GM12878 (cell line): Measurements from ENCODE around the gene NBPF3. TPM values are rescaled to one million over a fixed set of nuclear protein-coding genes. Genes with fewer than 3 reads are reported as not detected.
"Not testable (repeated sequence)": the region's sequence is repeated elsewhere in the genome, so short reads cannot be mapped to it uniquely, and the experiment has no call there.

ENCODE experiments used
- ATAC-seq: fragments of 200-7000 bp; cut with Tn5 transposase; 3 replicates; pipeline ENCODE4 v1.9.1; 2020; ENCODE audit warnings: mild to moderate bottlenecking, moderate library complexity
- BruUV-seq: library from RNA; stranded (reverse); fragments of 400-500 nt; replicated peaks from 2 replicates; lab custom pipeline; 2021; lab: Mats Ljungman, UMichigan
- CTCF ChIA-PET: fragments of 300-600 bp; sonication (Branson Sonifier 250); formaldehyde crosslinking; extraction: SDS; loops from one replicate; lab custom pipeline; 2021; ENCODE audit warnings: inconsistent platforms; lab: Yijun Ruan, JAX
- POLR2A ChIA-PET: fragments of 350-600 bp; formaldehyde crosslinking; extraction: SDS; loops from one replicate; lab custom pipeline; 2021; ENCODE audit warnings: inconsistent platforms; lab: Charles Lee
- RAD21 ChIA-PET: fragments of 300-600 bp; sonication (Branson Sonifier 250); formaldehyde crosslinking; loops from one replicate; lab custom pipeline; 2023; ENCODE audit warnings: antibody characterized with exemption; ENCODE audit not compliant: unreplicated experiment; lab: Charles Lee
- SMC1A ChIA-PET: fragments of 300-600 bp; sonication (Branson Sonifier 250); formaldehyde crosslinking; loops from one replicate; lab custom pipeline; 2023; ENCODE audit not compliant: unreplicated experiment, uncharacterized antibody; lab: Charles Lee
- DNase-seq: peaks from one replicate; pipeline ENCODE4 v3.0.0-alpha.2; 2011; ENCODE audit warnings: low read depth, low spot score
- FAIRE-seq: peaks from 3 replicates; lab custom pipeline; 2011; peaks lifted over from hg19 to GRCh38; lab: Jason Lieb, UNC
- H2AFZ ChIP-seq: 2 replicates; pipeline ENCODE4 v1.6.0; 2011; ENCODE audit warnings: low read depth, low read length, control low read depth; ENCODE audit not compliant: control insufficient read depth
- H3K27ac ChIP-seq: 2 replicates; pipeline ENCODE4 v1.5.1; 2011; ENCODE audit warnings: control low read depth; ENCODE audit not compliant: control insufficient read depth, insufficient read depth
- H3K27me3 ChIP-seq, 2 experiments: replicated peaks in 1 of 2; 2 replicates each; pipeline versions ENCODE4 v1.6.0 to v1.6.1; 2011; ENCODE audit warnings: low read length in 1 of 2; ENCODE audit not compliant: control insufficient read depth in 2 of 2, insufficient read depth in 2 of 2
- H3K36me3 ChIP-seq, 2 experiments: 2 replicates each; pipeline ENCODE4 v1.5.1; 2011; ENCODE audit warnings: low read length in 1 of 2; ENCODE audit not compliant: control insufficient read depth in 2 of 2, insufficient read depth in 2 of 2
- H3K4me1 ChIP-seq: 2 replicates; pipeline ENCODE4 v1.6.1; 2011; ENCODE audit warnings: mild to moderate bottlenecking, low read length, moderate library complexity, mixed read lengths; ENCODE audit not compliant: control insufficient read depth, insufficient read depth
- H3K4me2 ChIP-seq: 2 replicates; pipeline ENCODE4 v1.6.0; 2011; ENCODE audit warnings: control low read depth; ENCODE audit not compliant: control insufficient read depth, insufficient read depth
- H3K4me3 ChIP-seq: fragments of 200-600 bp; sonication (generic); 2 replicates; pipeline ENCODE4 v1.5.1; 2016
- H3K79me2 ChIP-seq: 2 replicates; pipeline ENCODE4 v1.6.0; 2011; ENCODE audit warnings: low read length; ENCODE audit not compliant: control insufficient read depth, insufficient read depth
- H3K9ac ChIP-seq: 2 replicates; pipeline ENCODE4 v1.8.0; 2011; ENCODE audit warnings: low read length, control low read depth, mixed read lengths; ENCODE audit not compliant: control insufficient read depth, insufficient read depth
- H3K9me3 ChIP-seq: replicated peaks from 3 replicates; pipeline ENCODE4 v1.5.1; 2011; ENCODE audit warnings: mild to moderate bottlenecking, low read length; ENCODE audit not compliant: control insufficient read depth, insufficient read depth
- H4K20me1 ChIP-seq: 2 replicates; pipeline ENCODE4 v1.6.0; 2011; ENCODE audit not compliant: control insufficient read depth, insufficient read depth
- HDAC6 ChIP-seq: fragments of 200-600 bp; sonication (generic); IDR thresholded peaks from one replicate; pipeline ENCODE4 v1.8.0; 2017; ENCODE audit warnings: antibody characterized with exemption; ENCODE audit not compliant: unreplicated experiment
- JUNB ChIP-seq: IDR thresholded peaks from 2 replicates; pipeline ENCODE4 v1.6.1; 2016; ENCODE audit warnings: antibody characterized with exemption, mild to moderate bottlenecking
- USF2 ChIP-seq: IDR thresholded peaks from 2 replicates; pipeline ENCODE4 v1.6.1; 2011; ENCODE audit warnings: low read depth, low read length, improper control_type of control experiment, borderline replicate concordance
- WRNIP1 ChIP-seq: IDR thresholded peaks from 2 replicates; pipeline ENCODE4 v1.6.1; 2011; ENCODE audit warnings: low read depth, low read length, improper control_type of control experiment, borderline replicate concordance
- ZBED1 ChIP-seq: IDR thresholded peaks from 2 replicates; pipeline ENCODE4 v1.6.1; 2016; ENCODE audit warnings: borderline replicate concordance
- WGBS: methylation state at CpG from one replicate; pipeline ENCODE4 v1.1.6; 2016; ENCODE audit warnings: low lambda C conversion rate; ENCODE audit not compliant: insufficient replicate concordance, insufficient coverage; ENCODE audit errors: missing lambda C conversion rate; 5-methylcytosine and 5-hydroxymethylcytosine counted together
- in situ Hi-C: fragments of 300-500 bp; cut with MboI; formaldehyde crosslinking; loops from 9 replicates; pipeline ENCODE4 v1.14.3; 2018; ENCODE audit warnings: mixed read lengths
- intact Hi-C: fragments of 100-400 bp; cut with micrococcal nuclease; formaldehyde crosslinking; loops from one replicate; pipeline ENCODE4 v1.14.2; 2022; ENCODE audit not compliant: unreplicated experiment
- polyA plus RNA-seq, 11 experiments: library from polyadenylated mRNA; depleted of rRNA in 4 of 11; unstranded in 6 of 11; stranded (reverse) in 5 of 11; fragments of >200 nt; fragmentation: Nextera tagmentation in 4 of 11; fragmentation: Illumina TruSeq in 1 of 11; extraction: Ambion mirVana in 4 of 11; extraction: Trizol in 1 of 11; gene quantifications; 1 replicate in 1 of 11; 2 replicates in 10 of 11; pipeline versions ENCODE4 v1.2.1 to v1.2.3, GENCODE V29; 2011 to 2016; ENCODE audit warnings: inconsistent platforms in 2 of 11, missing spikeins in 2 of 11, low read depth in 1 of 11
- total RNA-seq, 4 experiments: library from RNA; depleted of rRNA in 3 of 4; stranded (reverse); fragments of >200 nt in 3 of 4; fragmentation: Illumina TruSeq in 1 of 4; extraction: Trizol in 1 of 4; gene quantifications; 2 replicates each; pipeline versions ENCODE4 v1.2.1 to v1.2.3, GENCODE V29; 2013 to 2021

The NBPF3 gene
- total and polyA plus RNA-seq, 10 of the 15 experiments (the other 5 are each of a cell fraction or from before 2014, with no cell fraction given): 0.56 to 4.4 (median 2.7) TPM

DNA sequence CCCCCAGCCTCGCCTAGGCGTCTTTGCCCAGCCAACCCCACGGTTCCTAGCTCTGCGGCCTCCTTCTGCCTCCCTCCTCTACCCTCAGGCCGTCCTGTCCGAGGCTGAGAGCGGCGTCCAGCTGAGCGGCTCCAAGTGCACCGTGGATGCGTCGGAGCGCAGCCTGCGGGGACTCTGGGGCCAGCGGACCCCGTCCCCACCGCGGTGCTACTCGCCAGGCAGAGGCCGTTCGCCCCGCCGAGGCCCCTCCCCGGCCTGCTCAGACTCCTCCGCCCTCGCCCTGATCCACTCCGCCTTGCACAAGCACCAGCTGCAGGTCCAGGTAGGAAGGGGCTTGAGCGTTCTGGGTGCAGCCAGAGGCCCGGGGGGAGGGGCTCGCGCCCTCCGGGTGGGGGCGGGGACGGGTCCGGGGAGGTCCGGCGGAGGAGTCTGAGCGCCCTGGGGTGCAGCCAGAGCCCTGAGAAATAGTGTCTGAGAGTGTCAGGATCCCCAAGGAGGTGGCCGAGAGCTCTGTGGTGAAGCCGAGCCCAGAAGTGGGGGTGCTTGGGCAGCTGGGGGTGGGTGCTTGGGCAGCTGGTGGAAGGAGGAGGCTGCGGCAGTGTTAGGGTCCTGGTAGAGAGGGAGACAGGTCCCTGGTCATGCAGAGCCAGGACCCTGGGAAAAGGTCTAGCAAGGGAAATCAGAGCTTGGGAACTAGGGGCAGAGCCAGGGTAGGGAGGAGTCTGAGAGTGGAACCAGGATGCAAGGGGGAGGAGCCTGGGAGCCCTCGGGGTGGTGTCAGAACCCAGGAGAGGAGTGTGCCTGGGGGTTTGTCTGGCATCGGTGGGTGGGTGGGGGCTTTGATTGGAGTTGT lies 3.2 kb upstream of the NBPF3 start:
- intact Hi-C loops (no loop called here), in situ Hi-C loops (no loop called here)
- RAD21 ChIA-PET: no interaction called here
- H3K27ac ChIP-seq: no peak overlapping the region
- H3K9me3 ChIP-seq: no peaks in the 10 kb centered on the region
- CTCF ChIA-PET: no interaction called here
- H3K36me3 ChIP-seq: no peaks in the 10 kb centered on the region
- TF ChIP-seq ZBED1 (no peak), USF2 (no peak), WRNIP1 (no peak)
- SMC1A ChIA-PET: no interaction called here
- H3K4me3 ChIP-seq: no peak overlapping the region
- no peak for FAIRE-seq
- no peak overlapping the region for H3K4me2 ChIP-seq
- H2AFZ ChIP-seq: no peak overlapping the region
- POLR2A ChIA-PET: no interaction called here
- no peak for ATAC-seq
- no peak overlapping the region for H3K9ac ChIP-seq
- no peaks in the 10 kb centered on the region for H4K20me1 ChIP-seq
- H3K79me2 ChIP-seq: no peaks in the 10 kb centered on the region
- no peaks in the 10 kb centered on the region for H3K27me3 ChIP-seq
- no TSS peak for BruUV-seq
- H3K4me1 ChIP-seq: no peaks in the 10 kb centered on the region
- WGBS: 47% methylated on average over 33 of the region's 43 CpGs
- no peak for DNase-seq

DNA sequence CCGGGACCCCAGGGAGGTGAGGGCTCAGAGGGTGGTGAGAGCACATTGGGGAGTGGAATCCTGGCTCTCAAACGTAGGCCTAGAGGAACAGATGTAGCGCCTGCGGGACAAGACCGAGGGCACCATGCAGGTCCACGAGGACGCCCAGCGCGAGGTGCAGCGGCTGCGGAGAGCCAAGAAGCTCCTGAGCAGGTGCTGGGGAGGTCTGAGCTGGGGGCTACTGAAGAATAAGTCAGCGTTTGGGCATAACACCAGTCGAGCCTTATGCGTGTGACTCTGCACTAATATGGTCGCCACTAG lies 2.6 kb upstream of the NBPF3 start:
- BruUV-seq: no TSS peak
- no peaks in the 10 kb centered on the region for H3K36me3 ChIP-seq
- no peaks in the 10 kb centered on the region for H4K20me1 ChIP-seq
- H3K4me3 ChIP-seq: no peak overlapping the region
- H3K9ac ChIP-seq: no peak overlapping the region
- H3K4me1 ChIP-seq: no peaks in the 10 kb centered on the region
- DNase-seq: no peak
- SMC1A ChIA-PET: no interaction called here
- H2AFZ ChIP-seq: no peak overlapping the region
- CTCF ChIA-PET: no interaction called here
- no peak for ATAC-seq
- in situ Hi-C loops: no loop called here
- H3K27ac ChIP-seq: no peak overlapping the region
- TF ChIP-seq JUNB (no peak), HDAC6 (no peak)
- no peaks in the 10 kb centered on the region for H3K27me3 ChIP-seq
- intact Hi-C loops: no loop called here
- 62% methylated on average over 15 of the region's 15 CpGs for WGBS
- RAD21 ChIA-PET: no interaction called here
- no peaks in the 10 kb centered on the region for H3K79me2 ChIP-seq
- no peaks in the 10 kb centered on the region for H3K9me3 ChIP-seq
- no peak for FAIRE-seq
- no peak overlapping the region for H3K4me2 ChIP-seq
- POLR2A ChIA-PET: no interaction called here

- in situ Hi-C loops, DNase-seq, H3K9ac ChIP-seq, H3K9me3 ChIP-seq, H3K79me2 ChIP-seq, RAD21 ChIA-PET, POLR2A ChIA-PET, ATAC-seq, BruUV-seq, H4K20me1 ChIP-seq, intact Hi-C loops, H3K4me3 ChIP-seq, H3K27ac ChIP-seq, CTCF ChIA-PET, H3K4me1 ChIP-seq, H3K4me2 ChIP-seq, H2AFZ ChIP-seq, H3K27me3 ChIP-seq, FAIRE-seq, H3K36me3 ChIP-seq: not testable (repeated sequence)
- SMC1A ChIA-PET: interaction anchor here (0.6 kb wide), 1 partner anchor 63 kb away, joined by 3 read pairs; no protein-coding TSS in a partner anchor
- 47% methylated on average over 12 of the region's 12 CpGs for WGBS
Observed at GRCh38 chr1:21438646-21439312, 1.2 kb upstream of the NBPF3 start.
